Kidney epithelial cell (primary cell): Measurements from ENCODE around the gene SDK2. TPM values are rescaled to one million over a fixed set of nuclear protein-coding genes. Genes with fewer than 3 reads are reported as not detected.

Experiments
- DNase-seq: peaks from one replicate; pipeline ENCODE4 v3.0.0-alpha.2; 2010; ENCODE audit warnings: low read depth
- H3K27me3 ChIP-seq: 2 replicates; pipeline ENCODE4 v1.6.0; 2011; ENCODE audit warnings: low read length; ENCODE audit not compliant: control insufficient read depth, insufficient read depth
- H3K36me3 ChIP-seq: 2 replicates; pipeline ENCODE4 v1.5.1; 2011; ENCODE audit warnings: low read length; ENCODE audit not compliant: control insufficient read depth, insufficient read depth
- H3K4me3 ChIP-seq: 2 replicates; pipeline ENCODE4 v1.5.1; 2011; ENCODE audit warnings: low read depth, mild to moderate bottlenecking, control low read depth, low read length
- total RNA-seq: library from RNA; depleted of rRNA; stranded (reverse); fragments of >200 nt; gene quantifications from 2 replicates; pipeline ENCODE4 v1.2.3, GENCODE V29; 2015
- TF ChIP-seq, protein P1 (sequence below): IDR thresholded peaks from 2 replicates; pipeline ENCODE4 v1.5.1; 2011; ENCODE audit warnings: mild to moderate bottlenecking, moderate library complexity, low read length, control low read depth, inconsistent platforms; ENCODE audit not compliant: insufficient read depth, poor library complexity, severe bottlenecking

The SDK2 gene
- total RNA-seq, 1 donor from 2014 or later, result 1.2 TPM

DNA sequence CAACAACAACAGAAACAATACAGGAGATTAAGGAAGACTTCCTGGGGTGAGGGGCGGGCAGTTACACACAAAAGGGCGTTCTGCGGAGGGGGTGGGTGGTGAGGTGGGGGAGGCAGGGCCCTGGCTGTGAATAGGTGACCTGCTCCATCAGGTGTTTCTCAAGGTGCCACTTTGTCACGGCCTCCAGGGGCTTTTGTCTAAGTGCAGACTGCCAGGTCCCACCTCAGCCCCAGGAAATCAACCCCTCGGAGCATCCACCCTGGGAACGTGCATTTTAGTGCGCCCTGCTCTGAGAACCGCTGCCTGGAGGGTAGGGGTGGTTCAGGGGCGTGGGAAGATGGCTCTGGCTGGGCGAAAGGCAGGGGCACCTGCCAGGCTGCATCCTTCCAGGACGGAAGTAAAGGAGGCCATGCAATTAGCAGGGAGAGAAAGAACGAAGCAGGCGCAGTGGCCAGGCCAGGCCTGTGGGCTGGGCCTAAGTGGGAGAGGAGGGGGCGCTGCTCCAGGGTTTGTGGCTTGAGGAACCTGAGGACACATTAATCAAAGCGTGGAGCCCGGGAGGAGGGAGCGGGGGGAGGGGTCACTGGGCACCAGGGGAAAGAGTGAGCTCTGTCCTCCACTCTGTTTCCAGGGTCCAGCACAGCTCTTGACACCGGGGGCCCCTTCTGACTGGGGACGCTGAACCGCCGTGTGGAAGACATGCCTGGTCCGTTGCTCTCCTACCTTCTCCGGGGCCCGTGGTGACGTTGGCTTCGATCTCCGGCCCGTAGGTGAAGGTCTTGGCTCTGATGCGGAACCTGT lies 283.1 kb downstream of the SDK2 start:
- Histone ChIP-seq H3K36me3 (no peaks in the 10 kb centered on the region), H3K27me3 (peaks cover 4% of the 10 kb centered on the region), H3K4me3 (no peak overlapping the region)
- TF ChIP-seq, protein P1, sequence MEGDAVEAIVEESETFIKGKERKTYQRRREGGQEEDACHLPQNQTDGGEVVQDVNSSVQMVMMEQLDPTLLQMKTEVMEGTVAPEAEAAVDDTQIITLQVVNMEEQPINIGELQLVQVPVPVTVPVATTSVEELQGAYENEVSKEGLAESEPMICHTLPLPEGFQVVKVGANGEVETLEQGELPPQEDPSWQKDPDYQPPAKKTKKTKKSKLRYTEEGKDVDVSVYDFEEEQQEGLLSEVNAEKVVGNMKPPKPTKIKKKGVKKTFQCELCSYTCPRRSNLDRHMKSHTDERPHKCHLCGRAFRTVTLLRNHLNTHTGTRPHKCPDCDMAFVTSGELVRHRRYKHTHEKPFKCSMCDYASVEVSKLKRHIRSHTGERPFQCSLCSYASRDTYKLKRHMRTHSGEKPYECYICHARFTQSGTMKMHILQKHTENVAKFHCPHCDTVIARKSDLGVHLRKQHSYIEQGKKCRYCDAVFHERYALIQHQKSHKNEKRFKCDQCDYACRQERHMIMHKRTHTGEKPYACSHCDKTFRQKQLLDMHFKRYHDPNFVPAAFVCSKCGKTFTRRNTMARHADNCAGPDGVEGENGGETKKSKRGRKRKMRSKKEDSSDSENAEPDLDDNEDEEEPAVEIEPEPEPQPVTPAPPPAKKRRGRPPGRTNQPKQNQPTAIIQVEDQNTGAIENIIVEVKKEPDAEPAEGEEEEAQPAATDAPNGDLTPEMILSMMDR, result no peak
- no peak for DNase-seq

GRCh38 chr17:73359987-73360410 lies 284.2 kb downstream of the SDK2 start:
- no peaks in the 10 kb centered on the region for H3K36me3 ChIP-seq
- no peak overlapping the region for H3K4me3 ChIP-seq
- TF ChIP-seq, protein P1, result no peak
- DNase-seq, result no peak
- H3K27me3 ChIP-seq, result no peaks in the 10 kb centered on the region

GRCh38 chr17:73359352-73359751 lies 284.9 kb downstream of the SDK2 start:
- Histone ChIP-seq H3K4me3 (no peak overlapping the region), H3K36me3 (no peaks in the 10 kb centered on the region), H3K27me3 (no peaks in the 10 kb centered on the region)
- TF ChIP-seq, protein P1, result no peak
- DNase-seq, result no peak

DNA sequence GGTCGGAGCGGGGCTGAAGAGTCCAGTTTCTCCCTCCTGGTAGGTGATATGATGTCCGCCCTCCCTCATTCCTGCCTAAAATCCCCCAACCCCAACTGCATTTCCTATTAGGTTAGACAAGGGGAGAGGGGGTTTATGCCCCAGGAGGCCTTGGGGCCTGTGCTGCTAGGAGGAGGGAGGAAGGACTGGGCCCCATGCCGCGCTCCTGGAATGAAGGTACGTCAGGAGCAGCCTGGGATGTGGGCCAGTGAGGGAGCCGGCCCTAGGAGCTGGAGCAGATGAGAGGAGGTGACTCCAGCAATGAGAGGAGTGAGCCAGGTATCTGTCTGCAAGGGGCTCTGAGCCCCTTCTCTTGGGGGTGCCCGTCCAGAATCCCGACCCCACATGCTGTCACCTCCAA lies 285.6 kb downstream of the SDK2 start:
- H3K4me3 ChIP-seq, result no peak overlapping the region
- no peak for DNase-seq
- H3K36me3 ChIP-seq, result no peaks in the 10 kb centered on the region
- no peaks in the 10 kb centered on the region for H3K27me3 ChIP-seq
- TF ChIP-seq, protein P1, result no peak

GRCh38 chr17:73357981-73358380 lies 286.3 kb downstream of the SDK2 start:
- Histone ChIP-seq H3K4me3 (no peak overlapping the region), H3K36me3 (no peaks in the 10 kb centered on the region), H3K27me3 (no peaks in the 10 kb centered on the region)
- DNase-seq, result no peak
- TF ChIP-seq, protein P1, result no peak

DNA sequence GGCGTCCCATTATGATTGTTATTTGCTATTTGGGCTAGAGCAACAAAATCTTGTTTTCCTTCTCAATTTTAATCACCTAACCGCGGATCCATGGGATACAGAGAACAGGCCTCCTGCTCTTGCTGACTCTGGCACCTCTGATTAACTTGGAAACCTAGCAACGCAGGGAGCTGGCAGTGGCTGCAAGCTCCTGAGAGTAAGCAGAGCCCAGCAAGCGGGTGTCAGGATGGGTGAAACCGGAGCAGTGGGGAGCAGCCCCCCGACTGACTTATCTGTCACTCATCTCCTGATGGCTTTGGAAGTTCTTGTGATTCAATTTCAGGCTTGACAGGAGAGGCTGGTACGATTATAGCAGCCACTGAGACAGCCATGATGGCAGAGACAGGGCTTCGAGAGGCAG lies 286.9 kb downstream of the SDK2 start:
- no peaks in the 10 kb centered on the region for H3K27me3 ChIP-seq
- TF ChIP-seq, protein P1, result no peak
- DNase-seq, result no peak
- no peak overlapping the region for H3K4me3 ChIP-seq
- no peaks in the 10 kb centered on the region for H3K36me3 ChIP-seq
